ENCODE results near the gene IRF9. TPM values are rescaled to one million over a fixed set of nuclear protein-coding genes. Genes with fewer than 3 reads are reported as not detected.

Gene IRF9
- polyA plus RNA-seq, 2 donors = 35.0 to 43.5 TPM

GRCh38 chr14:24207625-24208024 is 46.6 kb downstream of the IRF9 start:
- WGBS, 2 donors = 99 to 100% methylated on average over 2 of the region's 2 CpGs
- Histone ChIP-seq H3K4me1 (ENCODE audit: control insufficient read depth in 2 of 2, insufficient read depth in 2 of 2, low read length in 1 of 2) (no peaks in the 10 kb centered on the region), H3K27me3 (ENCODE audit: control insufficient read depth in 1 of 2, insufficient read depth in 2 of 2, low read length in 2 of 2) (no peaks in the 10 kb centered on the region), H3K36me3 (ENCODE audit: control insufficient read depth in 2 of 2, insufficient read depth in 2 of 2, low read length in 1 of 2) (peaks cover 23 to 26% of the 10 kb centered on the region in 2 donors), H3K27ac (ENCODE audit: low read depth in 2 of 2, low read length in 1 of 2) (no peak overlapping the region), H3K4me3 (ENCODE audit: low read depth in 1 of 2, low read length in 2 of 2) (no peak overlapping the region), H3K9me3 (ENCODE audit: control insufficient read depth in 2 of 2, insufficient read depth in 1 of 2, low read depth in 1 of 2, low read length in 1 of 2) (no peaks in the 10 kb centered on the region)

- H3K27ac ChIP-seq (ENCODE audit: low read depth in 2 of 2, low read length in 1 of 2) = peak overlapping the region in 1 of 2 donors; percentile 10
- no peaks in the 10 kb centered on the region for H3K27me3 ChIP-seq (ENCODE audit: control insufficient read depth in 1 of 2, insufficient read depth in 2 of 2, low read length in 2 of 2)
- no peaks in the 10 kb centered on the region for H3K4me1 ChIP-seq (ENCODE audit: control insufficient read depth in 2 of 2, insufficient read depth in 2 of 2, low read length in 1 of 2)
- WGBS, 2 donors = 89 to 93% methylated on average over 6 of the region's 6 CpGs
- no peaks in the 10 kb centered on the region for H3K9me3 ChIP-seq (ENCODE audit: control insufficient read depth in 2 of 2, insufficient read depth in 1 of 2, low read depth in 1 of 2, low read length in 1 of 2)
- H3K36me3 ChIP-seq (ENCODE audit: control insufficient read depth in 2 of 2, insufficient read depth in 2 of 2, low read length in 1 of 2) = peaks cover 23 to 24% of the 10 kb centered on the region in 2 donors
- no peak overlapping the region for H3K4me3 ChIP-seq (ENCODE audit: low read depth in 1 of 2, low read length in 2 of 2)
Measured at GRCh38 chr14:24211311-24211710, 50.2 kb downstream of the IRF9 start.

- peaks cover 19 to 20% of the 10 kb centered on the region in 2 donors for H3K36me3 ChIP-seq (ENCODE audit: control insufficient read depth in 2 of 2, insufficient read depth in 2 of 2, low read length in 1 of 2)
- H3K27ac ChIP-seq (ENCODE audit: low read depth in 2 of 2, low read length in 1 of 2) = peak within 1 kb of the TSS; percentile 99 to 100
- peak within 1 kb of the TSS; percentile 75 to 82 for H3K4me3 ChIP-seq (ENCODE audit: low read depth in 1 of 2, low read length in 2 of 2)
- 0 to 1% methylated on average over 44 to 53 of the region's 53 CpGs for WGBS, 2 donors
- no peaks in the 10 kb centered on the region for H3K4me1 ChIP-seq (ENCODE audit: control insufficient read depth in 2 of 2, insufficient read depth in 2 of 2, low read length in 1 of 2)
- no peaks in the 10 kb centered on the region for H3K9me3 ChIP-seq (ENCODE audit: control insufficient read depth in 2 of 2, insufficient read depth in 1 of 2, low read depth in 1 of 2, low read length in 1 of 2)
- no peaks in the 10 kb centered on the region for H3K27me3 ChIP-seq (ENCODE audit: control insufficient read depth in 1 of 2, insufficient read depth in 2 of 2, low read length in 2 of 2)
Measured at GRCh38 chr14:24212924-24213865, 52.1 kb downstream of the IRF9 start, which contains the start of gene CHMP4A. TSS of gene CHMP4A (minus strand) at chr14:24213488. CDS start at chr14:24213439, 49 bp downstream.

GRCh38 chr14:24213866-24214662 is 53.0 kb downstream of the IRF9 start:
- 88 to 92% methylated on average over 7 of the region's 7 CpGs for WGBS, 2 donors
- H3K36me3 ChIP-seq (ENCODE audit: control insufficient read depth in 2 of 2, insufficient read depth in 2 of 2, low read length in 1 of 2) = peaks cover 19 to 21% of the 10 kb centered on the region in 2 donors
- no peaks in the 10 kb centered on the region for H3K4me1 ChIP-seq (ENCODE audit: control insufficient read depth in 2 of 2, insufficient read depth in 2 of 2, low read length in 1 of 2)
- H3K27ac ChIP-seq (ENCODE audit: low read depth in 2 of 2, low read length in 1 of 2) = peak overlapping the region; percentile 99 to 100
- H3K4me3 ChIP-seq (ENCODE audit: low read depth in 1 of 2, low read length in 2 of 2) = peak overlapping the region in 1 of 2 donors; percentile 82
- no peaks in the 10 kb centered on the region for H3K9me3 ChIP-seq (ENCODE audit: control insufficient read depth in 2 of 2, insufficient read depth in 1 of 2, low read depth in 1 of 2, low read length in 1 of 2)
- no peaks in the 10 kb centered on the region for H3K27me3 ChIP-seq (ENCODE audit: control insufficient read depth in 1 of 2, insufficient read depth in 2 of 2, low read length in 2 of 2)

- WGBS, 2 donors = 0 to 1% methylated on average over 40 of the region's 40 CpGs
Measured at GRCh38 chr14:24215495-24216344, 54.7 kb downstream of the IRF9 start, which contains the start of gene MDP1. TSS of gene MDP1 (minus strand) at chr14:24216066. CDS start at chr14:24215955, 111 bp downstream.

More at GRCh38 chr14:24215495-24216344, 54.7 kb downstream of the IRF9 start, which contains the start of gene MDP1:
- H3K27me3 ChIP-seq (ENCODE audit: control insufficient read depth in 1 of 2, insufficient read depth in 2 of 2, low read length in 2 of 2) = no peaks in the 10 kb centered on the region
- peak within 1 kb of the TSS; percentile 61 to 67 for H3K4me3 ChIP-seq (ENCODE audit: low read depth in 1 of 2, low read length in 2 of 2)
- peak within 1 kb of the TSS; percentile 92 to 99 for H3K27ac ChIP-seq (ENCODE audit: low read depth in 2 of 2, low read length in 1 of 2)
- peaks cover 5 to 8% of the 10 kb centered on the region in 2 donors for H3K36me3 ChIP-seq (ENCODE audit: control insufficient read depth in 2 of 2, insufficient read depth in 2 of 2, low read length in 1 of 2)
- no peaks in the 10 kb centered on the region for H3K4me1 ChIP-seq (ENCODE audit: control insufficient read depth in 2 of 2, insufficient read depth in 2 of 2, low read length in 1 of 2)
- H3K9me3 ChIP-seq (ENCODE audit: control insufficient read depth in 2 of 2, insufficient read depth in 1 of 2, low read depth in 1 of 2, low read length in 1 of 2) = no peaks in the 10 kb centered on the region

Other genes starting within 250 kb of the IRF9 start
- gene DHRS4, start 207.5 kb upstream of the IRF9 start, polyA plus RNA-seq = 10 to 100 TPM; 39.2 to 56.4 TPM
- 10 to 100 TPM; 32.9 to 43.5 TPM for gene DHRS4L2, start 172.3 kb upstream of the IRF9 start, polyA plus RNA-seq
- 1 to 10 TPM in 1 of 2 donors, under 1 TPM in 1; 0.55 to 2.3 TPM for gene CARMIL3, start 109.3 kb upstream of the IRF9 start, polyA plus RNA-seq
- under 1 TPM in 1 of 2 donors, not detected in 1; 0.06 TPM for gene CPNE6, start 89.7 kb upstream of the IRF9 start, polyA plus RNA-seq
- gene PCK2, start 67.0 kb upstream of the IRF9 start, polyA plus RNA-seq = 10 to 100 TPM; 10.1 to 29.2 TPM
- 10 to 100 TPM; 21.5 to 41.6 TPM for gene DCAF11, start 46.5 kb upstream of the IRF9 start, polyA plus RNA-seq
- gene NRL, start 46.3 kb upstream of the IRF9 start, polyA plus RNA-seq = 1 to 10 TPM in 1 of 2 donors, under 1 TPM in 1; 0.86 to 1.4 TPM
- 1 to 10 TPM in 1 of 2 donors, under 1 TPM in 1; 0.60 to 1.1 TPM for gene FITM1, start 30.6 kb upstream of the IRF9 start, polyA plus RNA-seq
- gene PSME1, start 25.1 kb upstream of the IRF9 start, polyA plus RNA-seq = 100 to 1,000 TPM; 146 to 198 TPM
- gene EMC9, start 19.7 kb upstream of the IRF9 start, polyA plus RNA-seq = 10 to 100 TPM; 24.5 to 26.6 TPM
- gene PSME2, start 14.7 kb upstream of the IRF9 start, polyA plus RNA-seq = 100 to 1,000 TPM; 143 to 233 TPM
- 10 to 100 TPM; 27.4 to 70.6 TPM for gene RNF31, start 13.8 kb upstream of the IRF9 start, polyA plus RNA-seq
- gene REC8, start 10.8 kb downstream of the IRF9 start, polyA plus RNA-seq = 1 to 10 TPM; 3.9 to 10.0 TPM
- gene IPO4, start 27.6 kb downstream of the IRF9 start, polyA plus RNA-seq = 10 to 100 TPM; 12.3 to 23.5 TPM
- gene TM9SF1, start 34.2 kb downstream of the IRF9 start, polyA plus RNA-seq = 10 to 100 TPM; 10.0 to 25.8 TPM
- gene TSSK4, start 44.4 kb downstream of the IRF9 start, polyA plus RNA-seq = under 1 TPM in 1 of 2 donors, not detected in 1; 0.10 TPM
- 10 to 100 TPM; 37.0 to 65.7 TPM for gene CHMP4A, start 52.2 kb downstream of the IRF9 start, polyA plus RNA-seq
- 10 to 100 TPM; 12.1 to 12.8 TPM for gene MDP1, start 54.8 kb downstream of the IRF9 start, polyA plus RNA-seq
- gene NEDD8, start 71.1 kb downstream of the IRF9 start, polyA plus RNA-seq = 100 to 1,000 TPM; 116 to 220 TPM
- gene GMPR2, start 71.7 kb downstream of the IRF9 start, polyA plus RNA-seq = 10 to 100 TPM; 24.5 to 35.0 TPM
- gene TINF2, start 81.4 kb downstream of the IRF9 start, polyA plus RNA-seq = 10 to 100 TPM; 49.2 to 49.8 TPM
- 100 to 1,000 TPM; 609 to 890 TPM for gene TGM1, start 101.9 kb downstream of the IRF9 start, polyA plus RNA-seq
- gene RABGGTA, start 110.3 kb downstream of the IRF9 start, polyA plus RNA-seq = 100 to 1,000 TPM; 117 to 135 TPM
- gene DHRS1, start 138.5 kb downstream of the IRF9 start, polyA plus RNA-seq = 10 to 100 TPM; 92.6 to 97.6 TPM
- 10 to 100 TPM in 1 of 2 donors, 1 to 10 TPM in 1; 9.3 to 10.8 TPM for gene NOP9, start 138.6 kb downstream of the IRF9 start, polyA plus RNA-seq
- 10 to 100 TPM; 24.3 TPM for gene CIDEB, start 146.7 kb downstream of the IRF9 start, polyA plus RNA-seq
- gene LTB4R2, start 148.9 kb downstream of the IRF9 start, polyA plus RNA-seq = 10 to 100 TPM; 11.6 to 30.4 TPM
- 10 to 100 TPM; 63.3 to 73.6 TPM for gene LTB4R, start 150.2 kb downstream of the IRF9 start, polyA plus RNA-seq
- 10 to 100 TPM; 10.2 to 23.3 TPM for gene ADCY4, start 173.8 kb downstream of the IRF9 start, polyA plus RNA-seq
- 10 to 100 TPM; 13.3 to 14.4 TPM for gene RIPK3, start 178.7 kb downstream of the IRF9 start, polyA plus RNA-seq
- gene NFATC4, start 206.9 kb downstream of the IRF9 start, polyA plus RNA-seq = 10 to 100 TPM; 20.9 to 25.6 TPM
- 1 to 10 TPM; 4.8 to 5.6 TPM for gene NYNRIN, start 237.7 kb downstream of the IRF9 start, polyA plus RNA-seq

Data from esophagus (tissue), 2 donors.